ENCODE measurements around the gene FAM98C.
"Not testable (repeated sequence)": the region's sequence is repeated elsewhere in the genome, so short reads cannot be mapped to it uniquely, and the experiment has no call there.

Gene FAM98C

DNA sequence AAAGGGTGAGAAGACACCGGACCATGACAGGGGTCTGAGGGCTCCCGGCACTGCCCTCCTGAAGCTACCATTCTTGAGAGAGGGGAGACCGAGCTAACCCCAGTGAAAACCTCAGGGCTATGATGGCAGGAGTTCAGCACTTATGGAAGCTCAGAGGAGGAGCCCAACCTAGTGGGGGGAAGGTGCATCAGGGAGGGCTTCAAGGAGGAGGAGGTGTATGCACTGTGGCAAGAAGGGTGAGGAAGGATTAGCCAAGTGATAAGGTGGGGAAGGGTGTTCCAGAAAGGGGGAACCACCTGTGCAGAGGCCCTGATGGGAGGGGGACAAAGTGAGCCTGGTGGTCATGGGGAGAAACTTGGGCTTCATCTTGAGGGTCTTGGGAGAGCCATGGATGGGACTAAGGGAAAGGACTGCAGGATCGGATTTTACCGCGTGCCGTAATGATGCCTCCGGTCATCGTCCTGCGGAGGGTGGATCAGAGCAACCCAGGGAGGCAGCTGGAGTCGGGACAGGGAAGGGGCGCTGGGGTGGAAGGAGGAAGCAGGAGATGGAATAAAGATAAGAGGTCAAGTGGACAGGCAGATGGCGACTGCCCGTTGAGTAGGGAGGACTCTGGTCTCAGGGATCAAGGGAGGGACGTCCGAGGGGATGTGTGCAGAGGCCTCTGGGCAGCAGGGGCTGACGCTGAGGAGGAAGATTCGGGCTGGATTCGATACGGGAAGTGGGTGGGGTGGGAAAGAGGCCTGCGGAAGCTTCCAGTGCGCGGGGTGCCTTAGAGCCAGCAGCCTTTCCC lies 41.9 kb upstream of the FAM98C start:
- no peak for DNase-seq
- H3K27ac ChIP-seq = no peak overlapping the region
- in situ Hi-C loops (cut with HindIII; ENCODE audit: low pct_ligation_motif_present, low sequenced_read_pairs) = no loop called here
- H3K4me3 ChIP-seq (ENCODE audit: low read depth, low read length) = peak overlapping the region; percentile 62
- no peaks in the 10 kb centered on the region for H3K36me3 ChIP-seq (replicated peaks)
- TF ChIP-seq, protein P1, sequence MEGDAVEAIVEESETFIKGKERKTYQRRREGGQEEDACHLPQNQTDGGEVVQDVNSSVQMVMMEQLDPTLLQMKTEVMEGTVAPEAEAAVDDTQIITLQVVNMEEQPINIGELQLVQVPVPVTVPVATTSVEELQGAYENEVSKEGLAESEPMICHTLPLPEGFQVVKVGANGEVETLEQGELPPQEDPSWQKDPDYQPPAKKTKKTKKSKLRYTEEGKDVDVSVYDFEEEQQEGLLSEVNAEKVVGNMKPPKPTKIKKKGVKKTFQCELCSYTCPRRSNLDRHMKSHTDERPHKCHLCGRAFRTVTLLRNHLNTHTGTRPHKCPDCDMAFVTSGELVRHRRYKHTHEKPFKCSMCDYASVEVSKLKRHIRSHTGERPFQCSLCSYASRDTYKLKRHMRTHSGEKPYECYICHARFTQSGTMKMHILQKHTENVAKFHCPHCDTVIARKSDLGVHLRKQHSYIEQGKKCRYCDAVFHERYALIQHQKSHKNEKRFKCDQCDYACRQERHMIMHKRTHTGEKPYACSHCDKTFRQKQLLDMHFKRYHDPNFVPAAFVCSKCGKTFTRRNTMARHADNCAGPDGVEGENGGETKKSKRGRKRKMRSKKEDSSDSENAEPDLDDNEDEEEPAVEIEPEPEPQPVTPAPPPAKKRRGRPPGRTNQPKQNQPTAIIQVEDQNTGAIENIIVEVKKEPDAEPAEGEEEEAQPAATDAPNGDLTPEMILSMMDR (IDR thresholded peaks at IDR 0.05; ENCODE audit: low read depth, low read length, missing control alignments) = no peak
- peaks cover 18% of the 10 kb centered on the region for H3K27me3 ChIP-seq (replicated peaks)

DNA sequence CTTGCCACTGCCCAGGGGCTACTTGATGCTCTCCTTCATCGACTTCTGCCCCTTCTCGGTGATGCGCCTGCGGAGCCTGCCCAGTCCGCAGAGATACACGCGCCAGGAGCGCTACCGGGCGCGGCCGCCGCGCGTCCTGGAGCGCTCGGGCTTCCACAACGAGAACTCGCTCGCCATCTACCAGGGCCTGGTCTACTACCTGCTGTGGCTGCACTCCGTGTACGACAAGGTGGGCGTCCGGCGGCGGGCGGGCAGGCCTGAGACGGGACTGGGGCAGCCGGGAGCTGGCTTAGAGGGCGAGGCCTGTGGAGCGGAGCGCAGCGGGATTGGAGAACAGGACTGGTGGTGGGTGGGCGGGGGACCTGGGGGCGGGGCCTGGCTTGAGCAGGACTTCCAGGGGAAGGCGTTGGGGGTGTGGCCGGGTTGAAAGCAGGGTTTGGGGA lies 41.2 kb upstream of the FAM98C start:
- peak; percentile 59 for DNase-seq
- Histone ChIP-seq H3K27ac (no peak overlapping the region), H3K36me3 (replicated peaks) (no peaks in the 10 kb centered on the region), H3K4me3 (ENCODE audit: low read depth, low read length) (peak overlapping the region; percentile 62), H3K27me3 (replicated peaks) (peaks cover 18% of the 10 kb centered on the region)
- in situ Hi-C loops (cut with HindIII; ENCODE audit: low pct_ligation_motif_present, low sequenced_read_pairs) = no loop called here
- TF ChIP-seq, protein P1 (IDR thresholded peaks at IDR 0.05; ENCODE audit: low read depth, low read length, missing control alignments) = peak; percentile 28

DNA sequence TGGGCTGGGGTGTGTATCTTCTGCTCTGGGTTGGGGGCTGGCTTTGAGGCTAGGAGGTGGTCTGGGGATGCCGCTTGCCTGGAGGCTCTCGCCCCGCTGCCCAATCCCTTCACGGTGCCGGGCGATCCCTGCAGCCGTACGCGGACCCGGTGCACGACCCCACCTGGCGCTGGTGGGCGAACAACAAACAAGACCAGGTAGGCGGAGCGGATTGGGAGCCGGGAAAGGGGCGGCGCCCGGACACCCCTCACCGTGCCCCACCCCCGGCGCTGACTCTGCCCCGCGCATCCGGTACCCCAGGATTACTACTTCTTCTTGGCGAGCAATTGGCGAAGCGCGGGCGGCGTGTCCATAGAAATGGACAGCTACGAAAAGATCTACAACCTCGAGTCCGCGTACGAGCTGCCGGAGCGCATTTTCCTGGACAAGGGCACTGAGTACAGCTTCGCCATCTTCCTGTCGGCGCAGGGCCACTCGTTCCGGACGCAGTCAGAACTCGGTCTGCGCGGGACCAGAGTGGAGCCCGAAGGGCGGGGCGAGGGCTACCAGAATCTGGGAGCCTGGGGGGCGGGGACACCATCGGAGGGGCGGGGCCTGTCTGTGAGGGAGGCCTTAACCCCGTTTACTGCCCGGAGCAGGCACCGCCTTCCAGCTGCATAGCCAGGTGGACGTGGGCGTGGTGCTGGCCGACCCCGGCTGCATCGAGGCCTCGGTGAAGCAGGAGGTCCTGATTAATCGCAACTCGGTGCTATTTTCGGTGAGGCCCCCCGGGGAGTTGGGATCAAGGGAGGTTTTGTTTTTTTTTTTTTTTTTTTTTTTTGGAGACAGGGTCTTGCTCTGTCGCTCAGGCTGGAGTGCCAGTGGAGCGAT lies 40.6 kb upstream of the FAM98C start:
- Histone ChIP-seq H3K36me3 (replicated peaks) (no peaks in the 10 kb centered on the region), H3K4me3 (ENCODE audit: low read depth, low read length) (peak overlapping the region; percentile 62), H3K27me3 (replicated peaks) (peaks cover 18% of the 10 kb centered on the region), H3K27ac (no peak overlapping the region)
- in situ Hi-C loops (cut with HindIII; ENCODE audit: low pct_ligation_motif_present, low sequenced_read_pairs) = no loop called here
- peak; percentile 62 for DNase-seq
- TF ChIP-seq, protein P1 (IDR thresholded peaks at IDR 0.05; ENCODE audit: low read depth, low read length, missing control alignments) = no peak

DNA sequence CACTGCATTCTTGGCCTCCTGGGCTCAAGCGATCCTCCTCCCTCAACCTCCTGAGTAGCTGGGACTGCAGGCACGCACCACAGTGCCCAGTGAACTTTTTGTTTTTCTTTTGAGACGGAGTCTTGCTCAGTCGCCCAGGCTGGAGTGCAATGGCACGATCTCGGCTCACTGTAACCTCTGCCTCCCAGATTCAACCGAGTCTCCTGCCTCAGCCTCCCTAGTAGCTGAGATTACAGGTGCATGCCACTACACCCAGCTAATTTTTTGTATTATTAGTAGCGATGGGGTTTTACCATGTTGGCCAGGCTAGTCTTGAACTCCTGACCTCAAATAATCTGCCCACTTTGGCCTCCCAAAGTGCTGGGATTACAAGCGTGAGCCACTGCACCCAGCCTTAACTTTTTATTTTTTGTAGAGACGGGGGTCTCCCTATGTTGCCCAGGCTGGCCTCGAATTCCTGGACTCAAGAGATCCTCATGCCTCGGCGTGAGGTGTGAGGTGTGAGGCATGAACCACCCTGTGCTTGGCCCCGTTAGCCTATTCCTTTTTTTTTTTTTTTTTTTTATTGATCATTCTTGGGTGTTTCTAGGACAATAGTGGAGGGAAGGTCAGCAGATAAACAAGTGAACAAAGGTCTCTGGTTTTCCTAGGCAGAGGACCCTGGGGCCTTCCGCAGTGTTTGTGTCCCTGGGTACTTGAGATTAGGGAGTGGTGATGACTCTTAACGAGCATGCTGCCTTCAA lies 39.8 kb upstream of the FAM98C start:
- H3K36me3 ChIP-seq (replicated peaks); H3K27ac ChIP-seq; in situ Hi-C loops (cut with HindIII; ENCODE audit: low pct_ligation_motif_present, low sequenced_read_pairs); H3K4me3 ChIP-seq (ENCODE audit: low read depth, low read length); DNase-seq: not testable (repeated sequence)
- peaks cover 18% of the 10 kb centered on the region for H3K27me3 ChIP-seq (replicated peaks)

DNA sequence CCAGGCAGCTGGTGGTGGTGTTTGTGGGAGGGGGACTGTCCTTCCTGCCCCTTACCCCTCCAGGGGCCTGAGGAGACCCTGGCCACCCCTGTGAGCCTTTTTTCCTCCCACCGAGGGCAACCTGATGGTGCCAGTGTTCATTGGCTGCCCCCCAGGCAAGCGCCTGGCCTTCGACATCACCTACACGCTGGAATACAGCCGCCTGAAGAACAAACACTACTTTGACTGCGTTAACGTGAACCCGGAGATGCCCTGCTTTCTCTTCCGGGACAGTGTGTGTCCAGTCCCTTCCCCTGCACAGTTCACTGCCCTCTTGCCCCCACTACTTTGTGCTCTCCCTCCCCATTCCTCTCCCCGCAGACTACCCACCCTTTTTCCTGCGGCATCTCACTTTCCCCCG lies 35.9 kb upstream of the FAM98C start:
- TF ChIP-seq, protein P1 (IDR thresholded peaks at IDR 0.05; ENCODE audit: low read depth, low read length, missing control alignments) = no peak
- Histone ChIP-seq H3K36me3 (replicated peaks) (no peaks in the 10 kb centered on the region), H3K4me3 (ENCODE audit: low read depth, low read length) (no peak overlapping the region), H3K27me3 (replicated peaks) (no peaks in the 10 kb centered on the region), H3K27ac (no peak overlapping the region)
- DNase-seq = no peak
- in situ Hi-C loops (cut with HindIII; ENCODE audit: low pct_ligation_motif_present, low sequenced_read_pairs) = no loop called here
